ENCODE data around the gene TMBIM4.

The TMBIM4 gene

GRCh38 chr12:66199831-66200509, 30.2 kb upstream of the TMBIM4 start:
- no peaks in the 10 kb centered on the region for H3K36me3 ChIP-seq (ENCODE audit: insufficient read depth, insufficient read length, low read length)
- no peaks in the 10 kb centered on the region for H3K4me1 ChIP-seq (ENCODE audit: insufficient read depth, insufficient read length)
- no peaks in the 10 kb centered on the region for H3K27me3 ChIP-seq (ENCODE audit: insufficient read depth, insufficient read length)
- no peak overlapping the region for H3K4me3 ChIP-seq (ENCODE audit: insufficient read length, low read depth)
- H3K9ac ChIP-seq (ENCODE audit: insufficient read length, low read depth) = no peak overlapping the region
- no peak for DNase-seq (ENCODE audit: low read depth, low spot score)
- TF ChIP-seq ZNF274 (IDR thresholded peaks at IDR 0.05; ENCODE audit: low read depth, low read length) (no peak), YY1 (IDR thresholded peaks at IDR 0.05; ENCODE audit: insufficient read depth, insufficient read length) (no peak), SUZ12 (IDR thresholded peaks at IDR 0.05; ENCODE audit: extremely low read depth, insufficient read depth, insufficient read length) (no peak)
- H3K9me3 ChIP-seq (ENCODE audit: insufficient read depth, low read length) = peaks cover 10% of the 10 kb centered on the region

GRCh38 chr12:66199141-66199540, 29.3 kb upstream of the TMBIM4 start:
- TF ChIP-seq YY1 (IDR thresholded peaks at IDR 0.05; ENCODE audit: insufficient read depth, insufficient read length) (no peak), ZNF274 (IDR thresholded peaks at IDR 0.05; ENCODE audit: low read depth, low read length) (no peak), SUZ12 (IDR thresholded peaks at IDR 0.05; ENCODE audit: extremely low read depth, insufficient read depth, insufficient read length) (no peak)
- Histone ChIP-seq H3K27me3 (ENCODE audit: insufficient read depth, insufficient read length) (no peaks in the 10 kb centered on the region), H3K9ac (ENCODE audit: insufficient read length, low read depth) (no peak overlapping the region), H3K9me3 (ENCODE audit: insufficient read depth, low read length) (peaks cover 10% of the 10 kb centered on the region), H3K4me3 (ENCODE audit: insufficient read length, low read depth) (no peak overlapping the region), H3K36me3 (ENCODE audit: insufficient read depth, insufficient read length, low read length) (no peaks in the 10 kb centered on the region), H3K4me1 (ENCODE audit: insufficient read depth, insufficient read length) (no peaks in the 10 kb centered on the region)
- no peak for DNase-seq (ENCODE audit: low read depth, low spot score)

- Histone ChIP-seq H3K36me3 (ENCODE audit: insufficient read depth, insufficient read length, low read length) (no peaks in the 10 kb centered on the region), H3K9me3 (ENCODE audit: insufficient read depth, low read length) (peaks cover 10% of the 10 kb centered on the region), H3K4me1 (ENCODE audit: insufficient read depth, insufficient read length) (no peaks in the 10 kb centered on the region), H3K9ac (ENCODE audit: insufficient read length, low read depth) (no peak overlapping the region), H3K27me3 (ENCODE audit: insufficient read depth, insufficient read length) (no peaks in the 10 kb centered on the region), H3K4me3 (ENCODE audit: insufficient read length, low read depth) (no peak overlapping the region)
- no peak for TF ChIP-seq SUZ12 (IDR thresholded peaks at IDR 0.05; ENCODE audit: extremely low read depth, insufficient read depth, insufficient read length)
- TF ChIP-seq YY1 (IDR thresholded peaks at IDR 0.05; ENCODE audit: insufficient read depth, insufficient read length) = no peak
- TF ChIP-seq ZNF274 (IDR thresholded peaks at IDR 0.05; ENCODE audit: low read depth, low read length) = no peak
- DNase-seq (ENCODE audit: low read depth, low spot score) = no peak
Measured at GRCh38 chr12:66197495-66197921, 27.7 kb upstream of the TMBIM4 start.

DNA sequence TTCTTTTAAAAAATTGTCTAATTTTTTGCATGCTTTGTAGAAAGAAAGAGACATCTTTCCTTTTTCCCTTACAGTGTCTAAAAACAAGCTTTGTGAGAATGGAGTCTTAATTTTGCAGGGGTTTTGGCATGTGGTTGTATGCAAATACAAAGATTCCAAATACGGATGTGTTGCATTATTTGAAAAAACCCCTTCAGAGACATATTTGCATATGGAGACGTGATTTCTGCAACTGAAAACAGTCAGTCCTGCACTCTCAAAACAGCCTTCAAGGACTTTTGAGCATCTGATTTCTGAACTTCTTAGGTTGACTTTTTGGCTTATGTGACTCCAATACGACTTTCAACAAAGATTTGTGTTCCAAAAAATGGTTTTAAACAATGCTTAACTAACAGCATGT, 27.0 kb upstream of the TMBIM4 start:
- H3K36me3 ChIP-seq (ENCODE audit: insufficient read depth, insufficient read length, low read length) = no peaks in the 10 kb centered on the region
- DNase-seq (ENCODE audit: low read depth, low spot score) = no peak

GRCh38 chr12:66195242-66195641, 25.4 kb upstream of the TMBIM4 start:
- Histone ChIP-seq H3K9ac (ENCODE audit: insufficient read length, low read depth) (no peak overlapping the region), H3K4me3 (ENCODE audit: insufficient read length, low read depth) (no peak overlapping the region), H3K36me3 (ENCODE audit: insufficient read depth, insufficient read length, low read length) (no peaks in the 10 kb centered on the region), H3K27me3 (ENCODE audit: insufficient read depth, insufficient read length) (peaks cover 15% of the 10 kb centered on the region), H3K9me3 (ENCODE audit: insufficient read depth, low read length) (peaks cover 7% of the 10 kb centered on the region), H3K4me1 (ENCODE audit: insufficient read depth, insufficient read length) (no peaks in the 10 kb centered on the region)
- no peak for TF ChIP-seq ZNF274 (IDR thresholded peaks at IDR 0.05; ENCODE audit: low read depth, low read length)
- no peak for TF ChIP-seq YY1 (IDR thresholded peaks at IDR 0.05; ENCODE audit: insufficient read depth, insufficient read length)
- no peak for TF ChIP-seq SUZ12 (IDR thresholded peaks at IDR 0.05; ENCODE audit: extremely low read depth, insufficient read depth, insufficient read length)
- no peak for DNase-seq (ENCODE audit: low read depth, low spot score)

More for the DNA sequence above, 27.0 kb upstream of the TMBIM4 start:
- TF ChIP-seq YY1 (IDR thresholded peaks at IDR 0.05; ENCODE audit: insufficient read depth, insufficient read length) (no peak), ZNF274 (IDR thresholded peaks at IDR 0.05; ENCODE audit: low read depth, low read length) (no peak), SUZ12 (IDR thresholded peaks at IDR 0.05; ENCODE audit: extremely low read depth, insufficient read depth, insufficient read length) (no peak)
- H3K4me3 ChIP-seq (ENCODE audit: insufficient read length, low read depth) = no peak overlapping the region
- H3K9me3 ChIP-seq (ENCODE audit: insufficient read depth, low read length) = peaks cover 10% of the 10 kb centered on the region
- no peak overlapping the region for H3K9ac ChIP-seq (ENCODE audit: insufficient read length, low read depth)
- H3K27me3 ChIP-seq (ENCODE audit: insufficient read depth, insufficient read length) = no peaks in the 10 kb centered on the region
- no peaks in the 10 kb centered on the region for H3K4me1 ChIP-seq (ENCODE audit: insufficient read depth, insufficient read length)

DNA sequence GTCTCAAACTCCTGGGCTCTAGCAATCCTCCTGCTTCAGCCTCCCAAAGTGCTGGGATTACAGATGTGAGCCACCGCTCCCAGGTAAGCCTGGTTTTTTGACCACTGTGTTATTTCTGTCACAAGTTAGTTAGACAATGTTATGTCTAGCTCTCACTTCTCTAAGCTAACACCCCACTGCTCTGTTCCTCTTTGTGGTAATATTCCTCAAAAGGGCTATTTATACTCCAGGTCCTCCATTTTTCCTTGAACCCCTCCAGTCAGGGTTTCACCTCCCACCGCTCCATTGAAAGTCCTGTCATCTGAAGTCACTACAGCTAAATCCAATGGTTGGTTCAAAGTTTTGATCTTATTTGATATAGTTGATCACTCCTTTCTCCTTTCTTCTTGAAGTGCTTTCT, 24.3 kb upstream of the TMBIM4 start:
- DNase-seq (ENCODE audit: low read depth, low spot score) = no peak
- H3K4me3 ChIP-seq (ENCODE audit: insufficient read length, low read depth) = no peak overlapping the region
- no peaks in the 10 kb centered on the region for H3K9me3 ChIP-seq (ENCODE audit: insufficient read depth, low read length)
- peaks cover 27% of the 10 kb centered on the region for H3K27me3 ChIP-seq (ENCODE audit: insufficient read depth, insufficient read length)
- no peak overlapping the region for H3K9ac ChIP-seq (ENCODE audit: insufficient read length, low read depth)
- H3K36me3 ChIP-seq (ENCODE audit: insufficient read depth, insufficient read length, low read length) = no peaks in the 10 kb centered on the region
- no peaks in the 10 kb centered on the region for H3K4me1 ChIP-seq (ENCODE audit: insufficient read depth, insufficient read length)
- no peak for TF ChIP-seq YY1 (IDR thresholded peaks at IDR 0.05; ENCODE audit: insufficient read depth, insufficient read length)
- no peak for TF ChIP-seq SUZ12 (IDR thresholded peaks at IDR 0.05; ENCODE audit: extremely low read depth, insufficient read depth, insufficient read length)
- no peak for TF ChIP-seq ZNF274 (IDR thresholded peaks at IDR 0.05; ENCODE audit: low read depth, low read length)

- no peak overlapping the region for H3K4me3 ChIP-seq (ENCODE audit: insufficient read length, low read depth)
- H3K4me1 ChIP-seq (ENCODE audit: insufficient read depth, insufficient read length) = no peaks in the 10 kb centered on the region
- TF ChIP-seq YY1 (IDR thresholded peaks at IDR 0.05; ENCODE audit: insufficient read depth, insufficient read length) (no peak), ZNF274 (IDR thresholded peaks at IDR 0.05; ENCODE audit: low read depth, low read length) (no peak), SUZ12 (IDR thresholded peaks at IDR 0.05; ENCODE audit: extremely low read depth, insufficient read depth, insufficient read length) (no peak)
- peaks cover 49% of the 10 kb centered on the region for H3K27me3 ChIP-seq (ENCODE audit: insufficient read depth, insufficient read length)
- no peaks in the 10 kb centered on the region for H3K36me3 ChIP-seq (ENCODE audit: insufficient read depth, insufficient read length, low read length)
- H3K9me3 ChIP-seq (ENCODE audit: insufficient read depth, low read length) = no peaks in the 10 kb centered on the region
- H3K9ac ChIP-seq (ENCODE audit: insufficient read length, low read depth) = no peak overlapping the region
- DNase-seq (ENCODE audit: low read depth, low spot score) = no peak
Measured at GRCh38 chr12:66191547-66192126, 21.8 kb upstream of the TMBIM4 start.

Data from NT2/D1 (cell line).